ENCODE data around the gene CATSPER3.

DNA sequence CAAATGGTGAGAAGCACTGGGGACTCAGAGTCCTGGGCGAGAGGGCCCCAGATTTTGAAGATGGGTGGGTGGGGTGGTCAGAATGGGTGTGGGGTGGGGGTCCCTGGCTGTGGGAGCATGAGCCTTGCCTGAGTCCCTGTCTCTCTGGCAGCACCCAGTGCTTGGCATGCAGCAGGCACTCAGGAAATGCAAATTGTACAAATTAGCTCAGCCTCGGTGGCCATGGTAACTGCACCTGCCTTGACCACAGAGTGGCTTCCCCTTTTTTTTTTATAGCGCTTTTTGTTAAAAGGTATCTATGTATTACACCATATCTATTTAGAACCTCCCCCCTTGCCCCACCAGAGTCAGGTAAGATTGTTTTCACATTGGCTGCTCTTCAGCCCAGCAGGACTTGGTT, 85.6 kb downstream of the CATSPER3 start:
- TF ChIP-seq, protein P1, sequence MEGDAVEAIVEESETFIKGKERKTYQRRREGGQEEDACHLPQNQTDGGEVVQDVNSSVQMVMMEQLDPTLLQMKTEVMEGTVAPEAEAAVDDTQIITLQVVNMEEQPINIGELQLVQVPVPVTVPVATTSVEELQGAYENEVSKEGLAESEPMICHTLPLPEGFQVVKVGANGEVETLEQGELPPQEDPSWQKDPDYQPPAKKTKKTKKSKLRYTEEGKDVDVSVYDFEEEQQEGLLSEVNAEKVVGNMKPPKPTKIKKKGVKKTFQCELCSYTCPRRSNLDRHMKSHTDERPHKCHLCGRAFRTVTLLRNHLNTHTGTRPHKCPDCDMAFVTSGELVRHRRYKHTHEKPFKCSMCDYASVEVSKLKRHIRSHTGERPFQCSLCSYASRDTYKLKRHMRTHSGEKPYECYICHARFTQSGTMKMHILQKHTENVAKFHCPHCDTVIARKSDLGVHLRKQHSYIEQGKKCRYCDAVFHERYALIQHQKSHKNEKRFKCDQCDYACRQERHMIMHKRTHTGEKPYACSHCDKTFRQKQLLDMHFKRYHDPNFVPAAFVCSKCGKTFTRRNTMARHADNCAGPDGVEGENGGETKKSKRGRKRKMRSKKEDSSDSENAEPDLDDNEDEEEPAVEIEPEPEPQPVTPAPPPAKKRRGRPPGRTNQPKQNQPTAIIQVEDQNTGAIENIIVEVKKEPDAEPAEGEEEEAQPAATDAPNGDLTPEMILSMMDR (optimal IDR thresholded peaks at IDR 0.05 in 1 of 3, IDR thresholded peaks at IDR 0.05 in 1 of 3, conservative IDR thresholded peaks at IDR 0.05 in 1 of 3; ENCODE audit: extremely low read depth in 1 of 3, insufficient read depth in 2 of 3, low read length in 3 of 3), result no peak
- no peak for TF ChIP-seq EZH2 (IDR thresholded peaks at IDR 0.05; ENCODE audit: low read length)
